IMR-90 (cell line): ENCODE results near the gene CGB1. TPM values are rescaled to one million over a fixed set of nuclear protein-coding genes. Genes with fewer than 3 reads are reported as not detected.
"Not testable (repeated sequence)": the region's sequence is repeated elsewhere in the genome, so short reads cannot be mapped to it uniquely, and the experiment has no call there.

ENCODE experiments used
- ATAC-seq: fragments of 200-7000 bp; cut with Tn5 transposase; 2 replicates; pipeline ENCODE4 v1.9.1; 2020; ENCODE audit warnings: low read depth, mild to moderate bottlenecking, moderate library complexity
- BruUV-seq: library from RNA; stranded (reverse); fragments of 400-500 nt; replicated peaks from 2 replicates; lab custom pipeline; 2021; lab: Mats Ljungman, UMichigan
- CTCF ChIA-PET: fragments of 300-600 bp; formaldehyde crosslinking; extraction: SDS; loops from one replicate; lab custom pipeline; 2021; ENCODE audit warnings: antibody characterized with exemption; lab: Yijun Ruan, JAX
- POLR2A ChIA-PET: fragments of 300-600 bp; sonication (Branson Sonifier 250); formaldehyde crosslinking; loops from one replicate; lab custom pipeline; 2022; ENCODE audit warnings: antibody characterized with exemption; ENCODE audit not compliant: unreplicated experiment; lab: Charles Lee
- DNase-seq: peaks from one replicate; pipeline ENCODE4 v3.0.0; 2013
- H2AFZ ChIP-seq: replicated peaks from 2 replicates; pipeline ENCODE3; 2013; ENCODE audit warnings: low read length, mild to moderate bottlenecking; ENCODE audit not compliant: poor library complexity
- H2AK5ac ChIP-seq: 2 replicates; pipeline ENCODE4 v1.6.1; 2013; ENCODE audit warnings: low read depth, low read length, inconsistent platforms
- H2AK9ac ChIP-seq: replicated peaks from 2 replicates; pipeline ENCODE3; 2013; ENCODE audit warnings: mild to moderate bottlenecking, low read depth, low read length, moderate library complexity; ENCODE audit not compliant: poor library complexity
- H2BK120ac ChIP-seq: 2 replicates; pipeline ENCODE4 v1.6.1; 2013; ENCODE audit warnings: low read depth, low read length, inconsistent platforms
- H2BK15ac ChIP-seq: 3 replicates; pipeline ENCODE4 v1.6.1; 2013; ENCODE audit warnings: low read depth, low read length, inconsistent platforms
- H2BK20ac ChIP-seq: 2 replicates; pipeline ENCODE4 v1.6.1; 2013; ENCODE audit warnings: low read depth, mild to moderate bottlenecking, inconsistent platforms, low read length, moderate library complexity
- H2BK5ac ChIP-seq: 2 replicates; pipeline ENCODE4 v1.6.1; 2013; ENCODE audit warnings: mild to moderate bottlenecking, low read depth, low read length, inconsistent platforms; ENCODE audit not compliant: poor library complexity, severe bottlenecking
- H3K14ac ChIP-seq: replicated peaks from 2 replicates; pipeline ENCODE4 v1.6.1; 2013; ENCODE audit warnings: low read depth, low read length, inconsistent platforms
- H3K18ac ChIP-seq: 2 replicates; pipeline ENCODE4 v1.6.1; 2013; ENCODE audit warnings: low read depth, low read length, control low read depth
- H3K23ac ChIP-seq: 2 replicates; pipeline ENCODE4 v1.6.1; 2013; ENCODE audit warnings: low read depth, low read length, inconsistent platforms
- H3K27ac ChIP-seq: 2 replicates; pipeline ENCODE4 v1.5.1; 2013; ENCODE audit warnings: mild to moderate bottlenecking, control low read depth, low read length; ENCODE audit not compliant: insufficient read depth
- H3K27me3 ChIP-seq: 2 replicates; pipeline ENCODE4 v1.6.1; 2013; ENCODE audit warnings: low read length; ENCODE audit not compliant: control insufficient read depth, insufficient read depth
- H3K36me3 ChIP-seq: 2 replicates; pipeline ENCODE4 v1.6.1; 2013; ENCODE audit warnings: low read length, mixed read lengths; ENCODE audit not compliant: control insufficient read depth, insufficient read depth
- H3K4ac ChIP-seq: 2 replicates; pipeline ENCODE4 v1.6.1; 2013; ENCODE audit warnings: low read depth, low read length, inconsistent platforms
- H3K4me1 ChIP-seq: 2 replicates; pipeline ENCODE4 v1.6.1; 2013; ENCODE audit warnings: low read length, mixed read lengths; ENCODE audit not compliant: control insufficient read depth, insufficient read depth
- H3K4me2 ChIP-seq: 2 replicates; pipeline ENCODE4 v1.6.1; 2013; ENCODE audit warnings: low read depth, mild to moderate bottlenecking, control low read depth, low read length, moderate library complexity
- H3K4me3 ChIP-seq: 2 replicates; pipeline ENCODE4 v1.5.1; 2013; ENCODE audit warnings: low read depth, mild to moderate bottlenecking, control low read depth, low read length, moderate library complexity; ENCODE audit not compliant: insufficient read depth
- H3K56ac ChIP-seq: 2 replicates; pipeline ENCODE4 v1.6.1; 2013; ENCODE audit warnings: low read length, inconsistent platforms; ENCODE audit not compliant: insufficient read depth; ENCODE audit errors: extremely low read depth
- H3K79me1 ChIP-seq, 2 experiments: 2 replicates each; pipeline ENCODE4 v1.6.1; 2013; ENCODE audit warnings: low read length in 2 of 2, inconsistent platforms in 1 of 2, low read depth in 1 of 2
- H3K9ac ChIP-seq: 2 replicates; pipeline ENCODE4 v1.6.1; 2013; ENCODE audit warnings: low read depth, low read length, control low read depth
- H3K9me1 ChIP-seq: 2 replicates; pipeline ENCODE4 v1.6.1; 2013; ENCODE audit warnings: low read length, inconsistent platforms; ENCODE audit not compliant: insufficient read depth
- H3K9me3 ChIP-seq: 2 replicates; pipeline ENCODE4 v1.6.1; 2013; ENCODE audit warnings: low read length; ENCODE audit not compliant: control insufficient read depth, insufficient read depth
- H4K20me1 ChIP-seq: 2 replicates; pipeline ENCODE4 v1.6.1; 2013; ENCODE audit warnings: low read length, inconsistent platforms; ENCODE audit not compliant: insufficient read depth
- H4K5ac ChIP-seq: 2 replicates; pipeline ENCODE4 v1.6.1; 2013; ENCODE audit warnings: mild to moderate bottlenecking, low read depth, low read length, control low read depth
- H4K8ac ChIP-seq, 2 experiments: 2 replicates each; pipeline ENCODE4 v1.6.1; 2013; ENCODE audit warnings: low read depth in 2 of 2, low read length in 2 of 2, control low read depth in 1 of 2, inconsistent platforms in 1 of 2
- H4K91ac ChIP-seq: 2 replicates; pipeline ENCODE4 v1.6.1; 2013; ENCODE audit warnings: low read depth, low read length, inconsistent platforms; ENCODE audit not compliant: insufficient read depth
- FOS ChIP-seq: fragments of 150-350 bp; IDR thresholded peaks from 2 replicates; pipeline ENCODE4 v1.6.1; 2016; ENCODE audit warnings: low read depth, low read length
- WGBS, 2 experiments: methylation state at CpG; one replicate each; pipeline versions ENCODE4 v1.1.5 to v1.1.7; 2013; ENCODE audit warnings: missing lambda C conversion rate in 2 of 2; ENCODE audit not compliant: insufficient read length in 1 of 2; ENCODE audit errors: extremely low coverage in 2 of 2; 5-methylcytosine and 5-hydroxymethylcytosine counted together
- dilution Hi-C: fragments of 300-500 bp; cut with HindIII; formaldehyde crosslinking; loops from one replicate; pipeline ENCODE4 v1.14.3; 2018; ENCODE audit warnings: low sequenced_read_pairs; ENCODE audit not compliant: unreplicated experiment
- in situ Hi-C: fragments of 300-500 bp; cut with MboI; formaldehyde crosslinking; loops from 3 replicates; pipeline ENCODE4 v1.14.3; 2019; ENCODE audit warnings: low sequenced_read_pairs, inconsistent platforms, mixed read lengths
- intact Hi-C: fragments of 100-400 bp; cut with micrococcal nuclease; formaldehyde crosslinking; loops from 2 replicates; pipeline ENCODE4 v1.10.0; 2022
- polyA plus RNA-seq, 3 experiments: library from polyadenylated mRNA; depleted of rRNA; stranded (reverse); fragments of >200 nt; gene quantifications; 2 replicates each; pipeline ENCODE4 v1.2.3, GENCODE V29; 2012; ENCODE audit warnings: low replicate concordance in 1 of 3
- total RNA-seq: library from RNA; depleted of rRNA; stranded (reverse); fragments of >200 nt; gene quantifications from 2 replicates; pipeline ENCODE4 v1.2.3, GENCODE V29; 2012

Gene CGB1
- total and polyA plus RNA-seq, 2 of the 4 experiments (the other 2 are of a cell fraction), result not detected

GRCh38 chr19:49029749-49030148 is 6.9 kb downstream of the CGB1 start:
- DNase-seq (peak; percentile 38), ATAC-seq (peak; percentile 78)
- H3K9ac ChIP-seq, H3K56ac ChIP-seq, H3K79me1 ChIP-seq, H3K36me3 ChIP-seq, H4K5ac ChIP-seq, H3K27ac ChIP-seq, dilution Hi-C loops, H3K27me3 ChIP-seq, H3K14ac ChIP-seq, H3K9me3 ChIP-seq, H3K4me2 ChIP-seq, H3K4me3 ChIP-seq, H3K9me1 ChIP-seq, H2AFZ ChIP-seq, in situ Hi-C loops, H2BK5ac ChIP-seq, POLR2A ChIA-PET, BruUV-seq, H4K20me1 ChIP-seq, H3K4me1 ChIP-seq, CTCF ChIA-PET, H3K23ac ChIP-seq, intact Hi-C loops, H3K18ac ChIP-seq: not testable (repeated sequence)
- H2BK120ac ChIP-seq, result peak overlapping the region; percentile 81
- peak overlapping the region; percentile 68; the same call in 1 of the 2 replicates for H4K91ac ChIP-seq
- peak overlapping the region; percentile 9; the same call in 1 of the 3 replicates for H2BK15ac ChIP-seq
- peak; percentile 45; the same call in 1 of the 2 replicates for TF ChIP-seq FOS
- peak overlapping the region; percentile 65 for H3K4ac ChIP-seq
- H2AK5ac ChIP-seq, result peak overlapping the region; percentile 50; the same call in 1 of the 2 replicates
- H2BK20ac ChIP-seq, result peak overlapping the region; percentile 87; the same call in 1 of the 2 replicates
- H2AK9ac ChIP-seq, result peak overlapping the region; percentile 42
- no CpG with 5 or more reads among the region's 14 CpGs for WGBS, 2 experiments
- peak overlapping the region; percentile 52 to 57; a peak in 2 of 4 replicates for H4K8ac ChIP-seq

- BruUV-seq, CTCF ChIA-PET, intact Hi-C loops: not testable (repeated sequence)
Measured at GRCh38 chr19:49028686-49029085, 8.0 kb downstream of the CGB1 start.

More at GRCh38 chr19:49028686-49029085, 8.0 kb downstream of the CGB1 start:
- H3K4me2 ChIP-seq, H3K27ac ChIP-seq, H3K56ac ChIP-seq, H2BK15ac ChIP-seq, H3K14ac ChIP-seq, H2AFZ ChIP-seq, H3K4me1 ChIP-seq, in situ Hi-C loops, H3K36me3 ChIP-seq, H2BK20ac ChIP-seq, H4K8ac ChIP-seq, H3K23ac ChIP-seq, H3K18ac ChIP-seq, H3K27me3 ChIP-seq, H2AK9ac ChIP-seq, dilution Hi-C loops, H2AK5ac ChIP-seq, H4K5ac ChIP-seq, DNase-seq, H2BK5ac ChIP-seq, H3K4ac ChIP-seq, H2BK120ac ChIP-seq, H3K4me3 ChIP-seq, H3K9me3 ChIP-seq, H3K79me1 ChIP-seq, ATAC-seq, H4K20me1 ChIP-seq, H4K91ac ChIP-seq, H3K9ac ChIP-seq, H3K9me1 ChIP-seq: not testable (repeated sequence)
- POLR2A ChIA-PET, result interaction anchor here (0.6 kb wide), 1 partner anchor 421 kb away, joined by 6 read pairs; no protein-coding TSS in a partner anchor
- WGBS, 2 experiments, result no CpG with 5 or more reads among the region's 9 CpGs
